HG03025 (cell line): ENCODE results near the gene RUNDC3A.
"Not testable (repeated sequence)": the region's sequence is repeated elsewhere in the genome, so short reads cannot be mapped to it uniquely, and the experiment has no call there.

Experiments used
- ATAC-seq: cut with Tn5 transposase; IDR thresholded peaks from one replicate; pipeline ENCODE4 v1.9.1; 2021; ENCODE audit warnings: mild to moderate bottlenecking, moderate library complexity; ENCODE audit not compliant: unreplicated experiment, low FRiP score

Gene RUNDC3A

DNA sequence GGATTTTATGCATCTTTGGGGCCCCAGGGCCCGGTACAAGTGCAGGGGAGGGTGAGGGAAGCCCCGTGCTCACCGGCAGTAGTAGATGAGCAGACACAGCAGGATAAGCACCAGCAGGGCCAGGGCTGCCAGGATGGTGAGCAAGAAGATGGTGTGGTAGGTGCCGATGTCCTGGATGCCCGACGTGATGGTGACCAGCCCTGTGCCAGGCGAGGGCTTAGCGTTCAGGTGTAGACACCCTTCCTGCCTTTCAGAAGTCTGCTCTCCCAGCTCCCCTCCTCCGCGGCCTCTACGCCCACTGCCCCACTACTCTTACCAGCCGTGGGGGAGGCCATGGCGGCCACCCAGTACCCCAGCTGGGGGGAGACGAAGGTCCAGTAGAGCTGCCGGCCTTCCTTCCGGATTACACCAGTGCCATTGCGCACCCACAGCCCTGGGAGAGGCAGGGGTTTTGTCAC is 47.3 kb downstream of the RUNDC3A start:
- no peak for ATAC-seq

DNA sequence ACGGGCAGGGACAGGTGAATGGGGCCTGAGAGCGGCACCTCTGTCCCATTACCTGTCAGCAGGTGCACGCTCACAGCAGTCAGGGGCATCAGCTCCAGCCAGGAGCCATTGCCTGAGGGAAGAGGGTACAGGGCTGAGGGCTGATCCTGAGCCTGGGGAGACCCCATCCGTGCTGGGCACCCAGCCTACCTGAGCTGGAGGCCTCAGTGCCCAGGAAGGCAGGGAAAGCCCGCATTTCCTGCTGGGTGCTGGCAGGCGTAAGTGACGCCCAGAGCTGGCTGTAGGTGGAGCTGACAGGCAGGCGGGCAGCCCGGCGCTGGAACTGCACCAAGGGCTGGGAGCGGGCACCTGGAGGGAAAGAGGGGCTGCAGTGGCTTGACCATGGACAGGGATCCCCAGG is 47.8 kb downstream of the RUNDC3A start:
- no peak for ATAC-seq

DNA sequence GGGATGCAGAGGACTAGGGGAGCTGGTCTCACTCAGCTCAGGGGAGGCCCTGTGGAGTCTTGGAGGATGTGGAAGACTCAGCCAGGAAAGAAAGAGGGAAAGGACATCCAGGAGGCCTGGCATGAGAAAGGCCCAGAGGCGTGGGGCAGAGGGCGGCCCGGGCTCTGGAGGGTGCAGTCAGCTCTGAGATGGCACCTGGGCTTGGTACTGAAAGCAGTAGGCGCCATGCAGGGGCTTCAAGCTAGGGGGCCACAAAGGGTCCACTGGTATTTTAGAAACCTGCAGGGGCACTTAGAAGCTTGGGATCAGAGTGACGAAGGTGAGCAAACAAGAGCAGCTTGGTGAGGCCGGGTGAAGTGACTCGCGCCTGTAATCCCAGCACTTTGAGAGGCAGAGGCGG is 49.7 kb downstream of the RUNDC3A start:
- ATAC-seq: no peak

DNA sequence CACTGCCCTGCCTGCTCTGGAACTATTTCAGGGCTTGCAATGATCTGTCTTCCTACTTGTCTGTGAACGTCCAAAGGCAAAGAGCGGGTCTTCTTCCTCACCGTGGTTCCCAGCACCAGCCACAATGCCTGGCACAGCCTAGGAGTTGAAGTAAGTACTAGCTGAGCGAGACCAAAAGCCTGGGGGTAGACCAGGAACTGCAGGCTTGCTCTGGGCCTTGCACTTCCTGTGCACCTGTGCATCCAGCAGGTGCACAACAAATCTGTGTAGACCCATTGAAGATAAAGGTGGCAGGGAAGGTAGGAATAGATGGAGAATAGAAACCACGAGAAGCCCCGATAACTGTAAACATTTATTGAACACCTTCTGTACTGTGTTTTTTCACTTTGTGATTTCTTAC is 50.6 kb downstream of the RUNDC3A start:
- no peak for ATAC-seq

DNA sequence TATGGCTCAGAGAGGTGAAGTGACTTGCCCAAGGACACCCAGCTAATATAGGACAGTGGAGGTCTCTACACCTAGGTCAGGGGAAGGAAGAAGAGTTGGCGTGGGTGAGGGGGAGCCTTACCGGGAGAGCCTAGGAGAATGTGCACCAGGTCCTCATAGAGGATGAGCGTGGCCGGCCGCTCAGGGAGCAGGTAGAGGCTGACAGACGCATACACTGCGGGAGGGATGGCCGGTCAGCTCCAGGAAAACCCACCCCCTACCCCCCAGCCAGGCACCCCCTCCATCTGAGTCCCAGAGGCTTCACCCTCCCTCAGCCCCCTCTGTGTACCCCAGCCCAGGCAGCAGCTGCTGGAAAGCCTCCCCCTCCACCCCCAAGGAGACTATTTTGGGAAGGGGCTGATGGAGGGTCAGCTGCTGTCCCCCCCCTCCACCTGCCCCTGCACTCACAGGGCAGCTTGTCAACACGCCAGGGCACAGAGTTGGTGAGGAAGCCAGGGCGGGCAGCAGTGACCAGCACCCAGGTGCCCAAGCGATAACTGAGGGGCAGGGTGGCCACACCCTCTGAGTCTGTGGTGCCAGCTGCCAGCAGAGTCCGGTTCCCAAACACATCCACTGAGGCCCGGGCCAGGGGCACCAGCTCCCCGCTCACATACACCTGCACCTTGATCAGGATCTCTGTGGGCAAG is 51.2 kb downstream of the RUNDC3A start:
- no peak for ATAC-seq

DNA sequence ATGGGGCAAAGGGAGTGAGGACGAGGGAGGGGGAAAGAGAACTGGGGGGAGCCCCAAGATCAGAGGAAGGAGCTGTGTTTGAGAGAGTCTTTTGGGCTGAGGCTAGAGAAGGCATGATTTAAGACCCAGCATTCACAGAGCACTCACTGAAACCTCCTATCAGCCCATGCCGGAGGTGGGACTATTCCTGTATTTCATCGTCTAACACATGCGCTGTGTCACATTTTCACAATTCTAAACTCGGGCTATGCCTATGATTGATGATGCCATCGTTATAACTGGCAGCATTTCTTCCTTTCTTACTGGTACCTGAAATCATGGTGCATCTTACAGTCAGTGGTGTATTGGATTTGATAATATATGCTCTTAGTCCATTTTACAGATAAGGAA is 51.7 kb downstream of the RUNDC3A start:
- ATAC-seq: no peak

DNA sequence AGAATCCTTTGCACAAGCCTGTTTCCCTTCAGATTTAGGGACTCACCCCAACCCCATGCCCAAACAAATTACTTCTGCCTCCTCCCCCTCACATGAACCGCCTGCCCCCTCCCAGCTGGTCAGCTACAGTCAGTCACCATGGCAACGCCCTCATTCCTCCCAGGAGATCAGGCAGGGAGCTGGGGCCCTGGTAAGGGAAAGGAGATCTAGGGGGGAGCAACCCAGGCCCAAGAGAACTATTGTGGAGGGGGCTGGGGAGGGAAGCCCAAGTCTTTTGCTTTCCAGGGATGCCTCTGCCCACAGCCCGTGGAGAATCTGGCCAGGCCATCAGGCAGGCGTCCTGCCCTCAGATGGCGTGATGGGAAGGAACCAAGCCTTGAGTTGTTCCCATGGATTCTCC is 52.4 kb downstream of the RUNDC3A start:
- no peak for ATAC-seq

DNA sequence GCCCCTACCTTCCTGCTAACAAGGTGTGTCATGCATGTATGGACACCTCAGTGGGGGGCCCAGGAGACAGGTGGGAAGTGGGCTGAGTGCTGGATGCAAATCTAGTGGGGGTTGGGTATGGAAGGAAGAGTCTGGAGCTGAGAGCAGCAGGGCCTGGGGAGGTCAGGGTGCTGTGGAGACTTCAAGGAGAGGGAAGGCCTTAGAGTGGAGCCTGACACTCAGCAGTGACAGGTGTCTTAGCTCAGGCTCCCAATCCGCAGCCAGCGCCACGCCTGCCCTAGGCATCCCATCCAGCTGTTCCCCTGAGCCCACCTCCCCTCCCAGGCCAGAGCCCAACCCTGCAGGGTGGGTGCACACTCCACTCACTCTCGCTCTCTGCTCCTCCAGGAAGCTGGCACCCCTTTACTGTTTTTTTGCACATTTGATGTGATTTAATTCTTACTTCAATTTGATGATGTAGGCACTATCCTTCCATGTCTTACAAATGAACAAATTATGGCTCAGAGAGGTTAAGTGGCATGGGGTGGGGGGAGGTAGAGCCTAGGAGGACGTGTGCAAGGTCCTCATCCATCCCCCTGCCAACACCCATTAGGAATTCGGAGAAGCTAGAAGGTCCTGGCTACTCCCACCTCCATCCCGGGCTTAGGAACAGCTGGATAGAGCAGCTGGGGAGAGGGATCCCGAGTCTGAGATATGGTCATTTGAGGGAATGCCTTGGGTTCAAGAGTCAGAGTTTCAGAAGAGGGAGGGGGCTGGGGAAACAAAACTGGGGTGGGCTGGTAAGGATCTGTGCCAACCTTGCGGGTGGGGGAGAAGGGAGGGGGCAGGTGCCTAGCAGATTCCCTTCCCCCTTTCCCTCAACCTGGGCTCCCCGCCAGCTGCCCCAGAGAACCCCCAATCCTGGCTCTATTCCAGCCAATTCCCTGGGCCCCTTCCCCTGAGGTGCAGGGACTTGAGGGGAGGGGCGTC is 53.2 kb downstream of the RUNDC3A start:
- no peak for ATAC-seq

DNA sequence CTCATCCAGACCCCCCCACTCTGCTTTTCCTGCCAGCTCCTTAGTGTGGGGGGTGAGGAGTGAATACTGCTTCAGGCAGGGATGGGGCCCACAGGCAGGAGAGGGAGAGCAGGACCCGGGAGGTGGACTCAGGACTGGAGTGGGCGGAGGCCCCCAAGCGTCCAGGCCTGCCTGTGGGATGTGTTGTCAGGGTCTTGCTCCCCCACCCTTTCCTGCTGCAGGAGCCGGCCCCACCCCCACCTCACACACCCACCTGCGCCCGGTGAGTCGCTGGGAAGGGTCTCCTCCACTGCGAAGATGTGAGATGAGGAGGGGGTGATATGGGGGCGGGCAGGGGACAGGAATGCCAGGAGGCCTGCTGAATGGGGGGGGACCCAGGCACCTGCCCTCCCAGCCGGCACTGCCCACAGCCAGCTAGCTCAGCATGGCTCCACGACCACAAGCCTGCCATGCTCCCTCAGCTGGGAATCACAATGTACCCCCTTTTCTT is 54.1 kb downstream of the RUNDC3A start:
- ATAC-seq: no peak

DNA sequence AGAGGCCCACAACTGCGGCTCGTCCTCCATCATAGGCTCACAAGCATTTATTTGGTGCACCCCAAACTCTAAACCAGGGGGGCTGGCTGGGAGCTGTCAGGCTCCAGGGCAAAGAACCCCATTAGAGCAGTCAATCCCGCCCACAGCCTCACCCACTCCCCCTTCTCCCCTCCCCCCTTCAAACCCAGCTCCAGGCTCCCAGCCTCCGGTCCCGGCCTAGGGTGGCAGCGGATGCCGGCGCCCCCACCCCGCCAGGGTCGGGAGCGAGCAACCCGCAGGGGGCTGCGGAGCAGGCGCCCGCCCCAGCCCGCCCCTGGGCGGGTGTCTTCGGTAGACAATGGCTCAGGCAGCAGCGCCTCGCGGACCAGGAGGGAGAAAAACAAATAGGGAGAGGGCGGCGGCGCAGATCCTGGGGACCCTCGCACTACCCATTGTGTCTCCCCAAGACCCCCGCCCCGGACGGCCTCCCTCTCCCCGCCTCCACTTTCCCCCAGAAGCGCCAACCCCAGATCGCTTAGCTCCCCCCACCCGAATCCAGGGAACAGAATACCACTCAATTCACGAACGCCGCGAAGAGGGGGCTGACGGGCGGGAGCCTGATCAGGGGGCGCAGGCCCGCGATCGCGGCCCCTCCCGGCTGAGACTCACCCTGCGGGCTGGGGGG is 54.7 kb downstream of the RUNDC3A start:
- ATAC-seq: no peak

DNA sequence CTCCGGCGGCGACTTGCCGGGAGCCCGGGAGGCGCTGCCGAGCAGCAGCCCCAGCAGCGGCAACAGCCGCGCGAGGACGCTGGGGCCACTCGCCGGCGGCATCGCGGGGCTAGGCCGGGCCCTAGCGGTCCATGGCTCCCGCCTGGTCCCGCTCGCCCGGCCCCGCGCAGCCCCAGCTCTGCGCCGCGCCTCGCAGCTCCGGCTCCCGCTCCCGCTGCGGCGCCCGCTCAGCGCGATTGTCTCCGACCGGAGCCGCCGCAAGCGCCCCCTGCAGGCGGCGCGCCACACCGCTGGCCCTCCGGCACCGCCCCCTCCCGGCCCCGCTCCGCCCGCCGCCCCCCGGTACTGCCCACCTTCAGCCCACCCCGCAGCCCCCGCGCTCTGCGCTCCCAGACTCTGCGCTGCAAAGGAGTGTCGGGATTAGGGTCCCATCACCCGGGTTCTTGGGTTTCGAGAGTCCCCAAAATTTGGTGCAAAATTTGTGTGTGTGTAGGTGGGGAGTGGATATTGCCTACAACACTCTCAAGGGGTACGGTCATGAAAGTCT is 55.3 kb downstream of the RUNDC3A start, which contains the start of gene FAM171A2:
Gene FAM171A2, minus strand, starts transcription at position 241 of the 547 bp plus-strand sequence. Its CDS starts 139 bp downstream, at position 102.
- ATAC-seq: no peak

DNA sequence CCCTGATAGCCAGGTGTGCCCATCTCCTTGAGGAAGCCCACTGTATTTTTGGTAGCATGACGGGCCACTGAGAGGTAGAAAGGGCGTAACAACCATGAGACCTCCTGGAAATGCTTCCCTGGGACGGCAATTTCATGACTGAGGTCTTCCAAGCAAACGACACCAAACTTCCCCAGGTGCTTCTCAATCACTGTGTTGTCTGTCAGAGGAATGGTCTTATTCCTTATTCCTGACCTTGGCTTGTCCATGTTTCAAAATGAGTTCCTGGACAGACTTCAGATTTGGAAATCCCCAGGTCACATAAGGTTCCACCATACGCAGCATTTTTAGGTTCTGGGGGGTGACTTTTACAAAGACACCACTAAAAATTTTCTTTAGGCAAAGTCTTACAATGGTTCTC is 56.6 kb downstream of the RUNDC3A start:
- not testable (repeated sequence) for ATAC-seq

DNA sequence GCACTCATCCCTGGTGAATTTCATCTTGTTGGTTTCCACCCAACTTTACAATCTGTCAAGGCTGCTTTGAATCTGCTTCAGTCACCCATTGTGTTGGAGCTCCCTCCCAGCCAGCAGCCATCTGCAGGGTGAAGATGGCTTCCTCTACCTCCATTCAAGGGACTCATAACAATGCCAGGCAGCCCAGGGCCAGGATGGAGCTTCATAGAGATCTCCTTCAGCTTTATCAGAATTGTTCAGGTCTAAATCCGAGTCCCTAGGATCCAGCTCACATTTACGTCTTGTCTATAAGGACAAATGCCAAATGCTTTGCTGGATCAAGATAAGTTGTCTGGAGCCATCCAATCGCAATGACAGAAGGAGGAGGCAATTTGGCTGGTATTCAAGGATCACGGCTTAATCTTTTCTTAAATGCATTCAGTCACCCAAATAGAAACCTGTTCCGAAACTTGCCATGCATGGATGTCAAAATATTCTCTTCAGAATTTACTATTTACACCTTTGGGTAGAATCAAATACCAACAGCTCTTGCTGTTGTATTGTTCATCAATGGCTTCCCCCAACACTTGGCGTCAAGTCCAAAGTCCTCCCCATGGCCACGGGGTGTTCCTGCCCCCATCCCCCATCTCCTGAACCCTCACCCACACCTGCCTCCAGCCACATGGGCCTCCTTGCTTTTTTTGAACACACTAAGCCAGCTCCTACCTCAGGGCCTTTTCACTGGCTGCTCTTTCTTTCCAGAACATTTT is 59.0 kb downstream of the RUNDC3A start:
- ATAC-seq: no peak
